Measurements from ENCODE around the gene STING1.
"Not testable (repeated sequence)": the region's sequence is repeated elsewhere in the genome, so short reads cannot be mapped to it uniquely, and the experiment has no call there.

STING1 gene

DNA sequence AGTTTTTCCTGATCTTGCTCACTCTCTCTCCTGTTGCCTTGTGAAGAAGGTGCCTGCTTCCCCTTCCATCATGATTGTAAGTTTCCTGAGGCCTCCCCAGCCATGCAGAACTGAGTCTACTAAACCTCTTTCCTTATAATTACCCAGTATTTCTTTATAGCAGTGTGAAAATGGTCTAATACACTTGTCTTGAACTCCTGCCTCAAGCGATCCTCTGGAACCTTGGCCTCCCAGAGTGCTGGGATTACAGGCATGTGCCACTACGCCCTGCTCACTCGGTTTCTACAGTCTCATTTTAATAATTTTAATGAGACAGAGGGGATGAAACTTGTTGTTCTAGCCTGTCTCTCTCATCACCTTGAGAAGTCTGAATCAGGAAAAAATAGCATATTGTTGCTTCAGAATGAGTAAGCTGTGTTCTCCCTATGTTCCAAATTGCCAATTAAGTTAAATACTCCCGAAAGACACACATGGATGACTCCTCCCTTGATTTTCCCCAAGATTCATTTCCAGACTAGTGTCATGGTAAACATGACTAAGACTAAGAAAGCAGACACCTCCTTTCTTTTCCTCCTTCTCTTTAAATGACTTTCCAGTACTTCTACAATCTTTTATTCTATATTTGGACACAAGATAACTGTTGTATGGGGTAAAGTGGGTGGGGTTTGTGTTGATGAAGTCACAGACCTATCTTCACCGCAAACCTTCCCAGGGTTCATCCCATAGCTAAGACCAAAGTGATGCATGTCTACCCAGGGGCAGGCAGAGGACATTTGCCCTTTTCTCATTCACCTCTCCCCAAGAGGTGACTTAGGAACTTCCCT lies 35.4 kb downstream of the STING1 start:
- Histone ChIP-seq H3K27me3 (ENCODE audit: control insufficient read depth, insufficient read depth, low read length) (no peaks in the 10 kb centered on the region), H3K36me3 (ENCODE audit: control insufficient read depth, insufficient read depth, low read length) (no peaks in the 10 kb centered on the region), H3K9ac (ENCODE audit: low read depth, low read length) (no peak overlapping the region), H3K4me3 (ENCODE audit: low read depth, low read length) (no peak overlapping the region), H3K4me1 (ENCODE audit: control insufficient read depth, insufficient read depth, low read length) (no peaks in the 10 kb centered on the region), H3K9me3 (ENCODE audit: control insufficient read depth, insufficient read depth, low read length) (no peaks in the 10 kb centered on the region), H3K27ac (ENCODE audit: low read depth, low read length) (no peak overlapping the region)

DNA sequence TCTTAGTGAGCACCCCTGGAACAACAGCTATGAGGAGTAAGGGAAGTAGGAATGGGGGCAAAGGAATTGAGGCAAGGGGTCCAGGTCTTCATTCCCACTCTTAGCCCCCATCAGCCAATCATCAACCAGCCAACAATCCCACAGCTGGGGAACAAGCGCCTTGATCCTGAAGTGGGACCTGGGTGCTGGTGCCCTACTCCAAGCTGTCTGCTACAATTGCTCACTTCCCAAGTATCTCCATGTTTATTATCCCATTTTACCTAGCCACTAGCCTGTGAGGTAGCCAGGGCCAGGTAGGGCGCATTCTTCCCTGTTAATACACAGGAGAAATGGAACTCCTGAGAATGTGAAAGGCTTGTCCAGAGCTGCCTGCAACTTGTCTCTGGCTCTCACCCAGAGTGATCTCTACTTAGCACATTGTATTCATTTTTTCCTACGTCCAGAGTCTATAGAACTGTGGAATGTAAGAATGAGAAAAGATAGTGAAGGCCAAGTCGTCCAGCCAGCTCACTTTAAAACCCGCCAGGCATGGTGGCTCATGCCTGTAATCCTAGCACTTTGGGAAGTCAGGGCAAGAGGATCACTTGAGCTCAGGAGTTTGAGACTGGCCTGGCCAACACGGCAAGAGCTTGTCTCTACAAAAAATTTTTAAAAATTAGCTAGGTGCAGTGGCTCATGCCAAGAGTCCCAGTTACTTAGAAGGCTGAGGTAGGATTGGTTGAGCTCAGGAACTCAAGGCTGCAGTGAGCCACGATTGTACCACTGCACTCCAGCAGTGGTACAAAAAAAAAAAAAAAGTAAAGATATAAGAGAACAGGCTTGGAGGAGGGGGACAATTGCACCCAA lies 37.0 kb downstream of the STING1 start:
- H3K27me3 ChIP-seq (ENCODE audit: control insufficient read depth, insufficient read depth, low read length) = no peaks in the 10 kb centered on the region
- H3K27ac ChIP-seq (ENCODE audit: low read depth, low read length) = no peak overlapping the region
- H3K9ac ChIP-seq (ENCODE audit: low read depth, low read length) = no peak overlapping the region
- H3K36me3 ChIP-seq (ENCODE audit: control insufficient read depth, insufficient read depth, low read length) = no peaks in the 10 kb centered on the region
- H3K9me3 ChIP-seq (ENCODE audit: control insufficient read depth, insufficient read depth, low read length) = no peaks in the 10 kb centered on the region
- no peaks in the 10 kb centered on the region for H3K4me1 ChIP-seq (ENCODE audit: control insufficient read depth, insufficient read depth, low read length)
- no peak overlapping the region for H3K4me3 ChIP-seq (ENCODE audit: low read depth, low read length)

DNA sequence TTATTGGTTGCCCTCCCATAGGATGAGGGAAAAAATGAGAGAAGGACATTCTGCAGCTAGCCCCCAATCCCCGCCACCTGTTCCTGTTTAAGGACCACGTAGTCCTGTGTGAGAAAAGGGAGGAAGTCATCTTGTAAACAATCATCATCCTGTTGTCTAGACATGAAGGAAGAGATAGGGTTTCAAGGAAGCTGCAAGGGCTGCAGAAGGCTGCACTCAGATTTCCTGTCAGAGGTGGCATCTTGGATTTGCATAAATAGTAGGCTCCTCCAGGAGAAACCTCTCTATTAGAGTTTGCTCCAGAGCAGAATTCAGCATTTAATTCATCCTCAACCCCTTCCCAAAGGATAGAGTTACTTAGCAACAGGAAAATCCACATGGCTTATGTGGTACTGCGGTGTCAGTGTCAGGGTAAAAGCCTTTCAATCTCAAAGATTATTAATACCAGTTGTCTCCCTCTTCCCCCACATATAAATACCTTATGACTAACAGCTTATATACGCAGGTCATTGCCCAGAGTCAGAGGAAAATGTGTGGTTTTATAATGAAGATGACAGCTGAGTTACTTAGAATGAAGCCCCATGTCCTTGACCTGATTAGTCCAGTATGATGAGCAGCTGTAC lies 38.6 kb downstream of the STING1 start:
- Histone ChIP-seq H3K27ac (ENCODE audit: low read depth, low read length) (no peak overlapping the region), H3K9me3 (ENCODE audit: control insufficient read depth, insufficient read depth, low read length) (no peaks in the 10 kb centered on the region)

DNA sequence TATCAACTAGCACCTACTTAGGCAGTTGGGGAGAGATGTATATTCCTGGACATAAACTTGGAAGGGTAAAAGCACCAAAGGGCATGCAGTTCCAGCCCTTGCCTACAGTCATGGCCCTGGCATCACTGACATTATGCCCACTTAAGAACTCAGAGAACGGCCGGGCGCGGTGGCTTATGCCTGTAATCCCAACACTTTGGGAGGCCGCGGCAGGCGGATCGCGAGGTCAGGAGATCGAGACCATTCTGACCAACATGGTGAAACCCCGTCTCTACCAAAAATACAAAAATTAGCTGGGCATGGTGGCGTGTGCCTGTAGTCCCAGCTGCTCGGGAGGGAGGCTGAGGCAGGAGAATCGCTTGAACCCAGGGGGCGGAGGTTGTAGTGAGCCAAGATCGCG lies 42.1 kb downstream of the STING1 start:
- not testable (repeated sequence) for H3K9me3 ChIP-seq (ENCODE audit: control insufficient read depth, insufficient read depth, low read length); H3K27me3 ChIP-seq (ENCODE audit: control insufficient read depth, insufficient read depth, low read length); H3K4me3 ChIP-seq (ENCODE audit: low read depth, low read length); H3K4me1 ChIP-seq (ENCODE audit: control insufficient read depth, insufficient read depth, low read length); H3K27ac ChIP-seq (ENCODE audit: low read depth, low read length); H3K9ac ChIP-seq (ENCODE audit: low read depth, low read length)
- H3K36me3 ChIP-seq (ENCODE audit: control insufficient read depth, insufficient read depth, low read length) = peaks cover 16% of the 10 kb centered on the region

More for the DNA sequence above, 38.6 kb downstream of the STING1 start:
- Histone ChIP-seq H3K4me1 (ENCODE audit: control insufficient read depth, insufficient read depth, low read length) (peaks cover 4% of the 10 kb centered on the region; the same call in 1 of the 2 replicates), H3K27me3 (ENCODE audit: control insufficient read depth, insufficient read depth, low read length) (no peaks in the 10 kb centered on the region), H3K9ac (ENCODE audit: low read depth, low read length) (no peak overlapping the region), H3K36me3 (ENCODE audit: control insufficient read depth, insufficient read depth, low read length) (no peaks in the 10 kb centered on the region), H3K4me3 (ENCODE audit: low read depth, low read length) (no peak overlapping the region)

DNA sequence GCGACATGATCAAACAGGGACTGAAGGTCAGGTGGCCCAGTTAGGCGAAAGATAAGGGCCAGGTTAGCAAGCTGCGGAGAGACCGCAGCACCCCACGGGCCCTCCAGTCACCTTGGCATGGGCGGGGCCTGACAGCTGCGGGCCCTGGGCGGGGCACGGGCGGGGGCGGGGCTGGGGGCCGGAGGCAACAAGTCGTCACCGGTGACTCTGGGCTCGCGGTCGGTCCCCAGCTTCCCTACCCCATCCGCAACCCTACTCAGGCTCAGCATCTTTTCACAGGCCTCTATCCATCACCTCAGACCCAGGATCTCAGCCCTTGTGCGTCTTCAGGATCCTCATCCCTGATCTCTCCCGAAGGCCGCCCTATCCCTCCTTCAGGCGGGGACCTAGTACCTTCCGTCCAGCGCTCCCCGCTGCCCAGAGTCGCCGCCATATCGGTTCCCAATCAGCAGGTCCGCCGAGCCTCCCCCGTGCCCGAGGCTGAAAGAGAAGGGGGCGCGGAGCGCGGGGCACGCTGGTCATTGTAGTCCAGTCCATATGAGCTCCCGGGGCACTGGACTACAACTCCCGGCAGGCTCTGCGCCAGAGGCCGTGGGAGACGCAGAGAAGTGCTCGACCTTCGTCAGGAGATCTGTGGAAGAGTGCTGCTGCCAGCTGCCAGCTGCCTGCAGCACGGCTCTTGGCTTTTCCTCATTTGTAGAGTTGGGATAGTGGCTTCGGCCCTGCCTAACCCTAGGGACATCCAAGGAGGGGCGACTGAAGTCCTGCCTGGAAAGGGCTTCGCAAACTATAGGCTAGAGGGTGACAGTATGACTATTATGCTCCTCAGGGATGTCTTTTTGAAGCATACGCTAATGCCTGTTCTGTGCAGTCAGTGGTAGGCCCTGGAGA lies 43.3 kb downstream of the STING1 start, which contains the start of gene DNAJC18:
TSS of gene DNAJC18 (minus strand) at position 513 of the 891 bp plus-strand sequence. CDS start at position 433, 80 bp downstream.
- Histone ChIP-seq H3K27me3 (ENCODE audit: control insufficient read depth, insufficient read depth, low read length) (no peaks in the 10 kb centered on the region), H3K36me3 (ENCODE audit: control insufficient read depth, insufficient read depth, low read length) (peaks cover 22% of the 10 kb centered on the region), H3K9ac (ENCODE audit: low read depth, low read length) (peak within 1 kb of the TSS; percentile 89), H3K4me1 (ENCODE audit: control insufficient read depth, insufficient read depth, low read length) (peaks cover 8% of the 10 kb centered on the region), H3K9me3 (ENCODE audit: control insufficient read depth, insufficient read depth, low read length) (no peaks in the 10 kb centered on the region), H3K27ac (ENCODE audit: low read depth, low read length) (peak within 1 kb of the TSS; percentile 90), H3K4me3 (ENCODE audit: low read depth, low read length) (peak within 1 kb of the TSS; percentile 90)

DNA sequence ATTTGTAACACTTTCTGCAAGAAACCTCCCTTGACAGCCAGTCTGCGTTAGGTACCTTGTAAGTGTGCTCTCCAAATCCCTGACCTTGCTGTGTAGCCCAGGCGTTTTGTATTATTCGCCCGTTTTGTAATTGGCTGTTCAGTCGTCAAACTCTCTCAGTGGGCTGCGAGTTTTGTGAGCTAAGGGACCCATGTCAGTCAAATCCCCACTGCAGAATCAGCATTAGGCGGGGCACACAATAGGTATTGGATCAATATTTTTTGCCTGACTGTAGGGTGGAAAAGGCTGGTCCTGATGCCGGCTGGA lies 43.9 kb downstream of the STING1 start:
- H3K4me1 ChIP-seq (ENCODE audit: control insufficient read depth, insufficient read depth, low read length) = peaks cover 8% of the 10 kb centered on the region
- peak overlapping the region; percentile 90 for H3K4me3 ChIP-seq (ENCODE audit: low read depth, low read length)
- H3K9ac ChIP-seq (ENCODE audit: low read depth, low read length) = no peak overlapping the region
- no peaks in the 10 kb centered on the region for H3K9me3 ChIP-seq (ENCODE audit: control insufficient read depth, insufficient read depth, low read length)
- H3K36me3 ChIP-seq (ENCODE audit: control insufficient read depth, insufficient read depth, low read length) = peaks cover 27% of the 10 kb centered on the region
- H3K27me3 ChIP-seq (ENCODE audit: control insufficient read depth, insufficient read depth, low read length) = no peaks in the 10 kb centered on the region
- H3K27ac ChIP-seq (ENCODE audit: low read depth, low read length) = no peak overlapping the region

DNA sequence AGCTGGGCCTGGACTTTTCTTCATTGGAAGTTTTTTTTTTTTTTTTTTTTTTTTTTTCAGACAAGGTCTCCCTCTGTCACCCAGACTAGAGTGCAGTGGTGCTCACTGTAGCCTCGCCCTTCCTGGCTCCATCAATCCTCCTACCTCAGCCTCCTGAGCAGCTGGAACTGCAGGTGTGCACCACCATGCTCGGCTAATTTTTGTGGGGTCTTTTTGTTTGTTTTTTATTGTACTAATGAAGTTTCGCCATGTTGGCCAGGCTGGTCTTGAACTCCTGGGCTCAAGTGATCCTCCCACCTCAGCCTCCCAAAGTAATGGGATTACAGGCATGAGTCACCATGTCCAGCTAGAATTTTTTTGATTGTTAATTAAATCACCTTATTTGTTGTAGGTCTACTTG lies 46.9 kb downstream of the STING1 start:
- Histone ChIP-seq H3K27ac (ENCODE audit: low read depth, low read length) (no peak overlapping the region), H3K9ac (ENCODE audit: low read depth, low read length) (no peak overlapping the region), H3K4me1 (ENCODE audit: control insufficient read depth, insufficient read depth, low read length) (peaks cover 8% of the 10 kb centered on the region), H3K27me3 (ENCODE audit: control insufficient read depth, insufficient read depth, low read length) (no peaks in the 10 kb centered on the region), H3K4me3 (ENCODE audit: low read depth, low read length) (no peak overlapping the region), H3K9me3 (ENCODE audit: control insufficient read depth, insufficient read depth, low read length) (no peaks in the 10 kb centered on the region), H3K36me3 (ENCODE audit: control insufficient read depth, insufficient read depth, low read length) (peaks cover 43% of the 10 kb centered on the region)

DNA sequence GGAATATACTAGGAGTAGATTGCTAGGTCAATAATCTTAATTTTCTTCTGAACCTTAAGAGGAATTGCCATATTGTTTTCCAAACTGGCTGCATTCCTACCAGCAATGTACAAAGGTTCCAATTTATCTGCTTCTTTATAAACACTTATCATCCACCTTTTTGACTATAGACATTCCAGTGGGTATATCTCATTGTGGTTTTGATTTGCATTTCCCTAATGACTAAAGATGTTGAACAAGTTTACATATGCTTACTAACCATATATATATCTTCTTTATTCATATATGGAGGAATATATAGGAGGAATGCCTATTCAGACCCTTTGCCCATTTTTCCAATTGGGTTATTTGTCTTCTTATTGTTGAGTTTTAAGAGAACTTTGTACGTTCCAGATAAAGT lies 50.9 kb downstream of the STING1 start:
- H3K9me3 ChIP-seq (ENCODE audit: control insufficient read depth, insufficient read depth, low read length) = no peaks in the 10 kb centered on the region
- no peak overlapping the region for H3K27ac ChIP-seq (ENCODE audit: low read depth, low read length)
- no peaks in the 10 kb centered on the region for H3K27me3 ChIP-seq (ENCODE audit: control insufficient read depth, insufficient read depth, low read length)
- H3K4me1 ChIP-seq (ENCODE audit: control insufficient read depth, insufficient read depth, low read length) = no peaks in the 10 kb centered on the region
- H3K36me3 ChIP-seq (ENCODE audit: control insufficient read depth, insufficient read depth, low read length) = peaks cover 64% of the 10 kb centered on the region
- H3K9ac ChIP-seq (ENCODE audit: low read depth, low read length) = no peak overlapping the region
- H3K4me3 ChIP-seq (ENCODE audit: low read depth, low read length) = no peak overlapping the region

DNA sequence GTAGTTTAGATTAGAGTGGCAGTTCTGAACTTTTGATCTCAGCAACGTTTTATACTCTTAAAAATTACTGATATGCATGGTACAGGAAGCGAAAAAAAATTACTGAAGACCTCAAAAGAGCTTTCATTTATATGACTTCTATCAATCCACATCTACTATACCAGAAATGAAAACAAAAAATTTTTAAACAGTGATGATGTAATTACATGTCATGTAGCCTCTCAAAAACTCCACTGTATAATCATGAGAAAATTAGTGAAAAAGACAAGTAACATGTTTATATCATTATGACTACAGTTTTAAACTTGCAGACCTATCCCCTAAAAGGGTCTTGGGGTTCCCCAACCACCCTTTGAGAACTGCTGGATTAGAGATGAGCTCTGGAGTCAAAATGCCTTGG lies 52.5 kb downstream of the STING1 start:
- H3K27me3 ChIP-seq (ENCODE audit: control insufficient read depth, insufficient read depth, low read length) = no peaks in the 10 kb centered on the region
- H3K27ac ChIP-seq (ENCODE audit: low read depth, low read length) = no peak overlapping the region
- H3K9ac ChIP-seq (ENCODE audit: low read depth, low read length) = no peak overlapping the region
- no peak overlapping the region for H3K4me3 ChIP-seq (ENCODE audit: low read depth, low read length)
- peaks cover 67% of the 10 kb centered on the region for H3K36me3 ChIP-seq (ENCODE audit: control insufficient read depth, insufficient read depth, low read length)
- H3K9me3 ChIP-seq (ENCODE audit: control insufficient read depth, insufficient read depth, low read length) = no peaks in the 10 kb centered on the region
- H3K4me1 ChIP-seq (ENCODE audit: control insufficient read depth, insufficient read depth, low read length) = no peaks in the 10 kb centered on the region

DNA sequence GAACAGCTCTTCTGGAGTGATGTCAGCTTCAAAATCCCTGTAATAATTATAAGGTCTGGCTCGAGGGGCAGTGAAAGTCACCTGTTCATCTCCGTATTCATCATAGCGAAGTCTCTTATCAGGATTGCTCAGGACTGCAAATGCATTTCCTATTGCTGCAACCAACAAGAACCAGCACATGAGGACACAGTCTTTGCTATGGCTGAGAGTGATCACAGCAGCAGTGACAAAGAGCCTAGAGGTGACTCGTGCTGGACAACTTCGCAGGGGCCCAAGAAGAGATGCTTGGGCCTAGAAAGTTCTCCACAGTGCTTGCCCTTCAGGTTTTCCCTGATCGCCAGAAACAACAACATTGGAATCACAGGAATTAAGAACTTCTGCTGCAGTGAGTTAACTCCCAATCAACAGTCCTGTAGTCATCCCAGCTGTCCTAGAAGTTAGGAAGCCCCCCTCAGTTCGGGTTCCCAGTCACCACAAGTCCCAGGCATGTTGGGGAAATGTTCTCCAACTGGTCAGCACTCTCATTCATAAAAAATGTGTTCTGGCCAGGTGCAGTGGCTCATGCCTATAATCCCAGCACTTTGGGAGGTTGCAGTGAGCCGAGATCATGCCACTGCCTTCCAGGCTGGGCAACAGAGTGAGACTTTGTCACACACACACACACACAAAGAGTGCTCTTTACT lies 56.2 kb downstream of the STING1 start:
- no peaks in the 10 kb centered on the region for H3K27me3 ChIP-seq (ENCODE audit: control insufficient read depth, insufficient read depth, low read length)
- H3K9ac ChIP-seq (ENCODE audit: low read depth, low read length) = no peak overlapping the region
- H3K4me3 ChIP-seq (ENCODE audit: low read depth, low read length) = no peak overlapping the region
- no peaks in the 10 kb centered on the region for H3K9me3 ChIP-seq (ENCODE audit: control insufficient read depth, insufficient read depth, low read length)
- no peaks in the 10 kb centered on the region for H3K4me1 ChIP-seq (ENCODE audit: control insufficient read depth, insufficient read depth, low read length)
- H3K27ac ChIP-seq (ENCODE audit: low read depth, low read length) = no peak overlapping the region
- peaks cover 62% of the 10 kb centered on the region for H3K36me3 ChIP-seq (ENCODE audit: control insufficient read depth, insufficient read depth, low read length)
